GM12865 (cell line): ENCODE data around the gene HPD.

Source experiments
- DNase-seq: peaks from one replicate; pipeline ENCODE4 v3.0.0; 2010; ENCODE audit warnings: low read depth
- H3K4me3 ChIP-seq: 2 replicates; pipeline ENCODE4 v1.5.1; 2011; ENCODE audit warnings: mild to moderate bottlenecking, low read depth, low read length, control low read depth
- CTCF ChIP-seq: IDR thresholded peaks from 2 replicates; pipeline ENCODE4 v1.5.1; 2011; ENCODE audit warnings: low read length, control low read depth, low read depth, inconsistent platforms; ENCODE audit not compliant: insufficient read depth; ENCODE audit errors: missing control alignments

HPD gene

GRCh38 chr12:121805171-121806008, 53.3 kb downstream of the HPD start:
- peak overlapping the region; percentile 60 for H3K4me3 ChIP-seq
- TF ChIP-seq CTCF, result no peak
- DNase-seq, result no peak

- no peak for TF ChIP-seq CTCF
- peak; percentile 57 for DNase-seq
- peak overlapping the region; percentile 60 for H3K4me3 ChIP-seq
Measured at GRCh38 chr12:121804417-121805111, 54.1 kb downstream of the HPD start.

- DNase-seq, result peak; percentile 77
- no peak for TF ChIP-seq CTCF
- H3K4me3 ChIP-seq, result peak within 1 kb of the TSS; percentile 82
Measured at GRCh38 chr12:121803861-121804416, 54.7 kb downstream of the HPD start, which contains the start of gene SETD1B. Gene SETD1B (plus strand): TSS chr12:121804009. CDS start chr12:121804738, 729 bp downstream.

GRCh38 chr12:121802843-121803698, 55.6 kb downstream of the HPD start:
- no peak for TF ChIP-seq CTCF

GRCh38 chr12:121802485-121802842, 56.2 kb downstream of the HPD start:
- DNase-seq, result no peak
- no peak for TF ChIP-seq CTCF
- peak overlapping the region; percentile 82 for H3K4me3 ChIP-seq

More at GRCh38 chr12:121802843-121803698, 55.6 kb downstream of the HPD start:
- DNase-seq, result peak; percentile 98
- H3K4me3 ChIP-seq, result peak overlapping the region; percentile 82

GRCh38 chr12:121801595-121802484, 56.8 kb downstream of the HPD start:
- DNase-seq, result peak; percentile 71
- no peak for TF ChIP-seq CTCF
- H3K4me3 ChIP-seq, result peak overlapping the region; percentile 82
